GM18858 (cell line): ENCODE measurements around the gene THRB.

ENCODE experiments used
- ATAC-seq: cut with Tn5 transposase; IDR thresholded peaks from one replicate; pipeline ENCODE4 v1.9.1; 2021; ENCODE audit not compliant: unreplicated experiment

The THRB gene

GRCh38 chr3:24513463-24513862 lies 18.8 kb upstream of the THRB start:
- no peak for ATAC-seq

GRCh38 chr3:24512564-24513197 lies 18.0 kb upstream of the THRB start:
- no peak for ATAC-seq

GRCh38 chr3:24510030-24510648 lies 15.5 kb upstream of the THRB start:
- no peak for ATAC-seq

- ATAC-seq: no peak
Observed at GRCh38 chr3:24508423-24508839, 13.8 kb upstream of the THRB start.

GRCh38 chr3:24507776-24508422 lies 13.2 kb upstream of the THRB start:
- ATAC-seq: no peak

GRCh38 chr3:24506966-24507775 lies 12.5 kb upstream of the THRB start:
- no peak for ATAC-seq

GRCh38 chr3:24505691-24506550 lies 11.3 kb upstream of the THRB start:
- no peak for ATAC-seq

GRCh38 chr3:24504772-24505171 lies 10.1 kb upstream of the THRB start:
- ATAC-seq: no peak

- peak; percentile 84 for ATAC-seq
Observed at GRCh38 chr3:24503616-24504113, 9.0 kb upstream of the THRB start.

- ATAC-seq: no peak
Observed at GRCh38 chr3:24502690-24503089, 8.0 kb upstream of the THRB start.

- no peak for ATAC-seq
Observed at GRCh38 chr3:24500806-24501205, 6.2 kb upstream of the THRB start.

GRCh38 chr3:24499991-24500390 lies 5.3 kb upstream of the THRB start:
- no peak for ATAC-seq

GRCh38 chr3:24498796-24499195 lies 4.1 kb upstream of the THRB start:
- ATAC-seq: no peak

- no peak for ATAC-seq
Observed at GRCh38 chr3:24498391-24498790, 3.7 kb upstream of the THRB start.

GRCh38 chr3:24497942-24498341 lies 3.3 kb upstream of the THRB start:
- no peak for ATAC-seq

GRCh38 chr3:24496529-24497482 lies 2.2 kb upstream of the THRB start:
- no peak for ATAC-seq

GRCh38 chr3:24495326-24495994 lies 810 bp upstream of the THRB start:
- no peak for ATAC-seq

- no peak for ATAC-seq
Observed at GRCh38 chr3:24493746-24494617, 668 bp downstream of the THRB start.
